Prostate gland (tissue), 2 donors: ENCODE data around the gene SLC35G3. TPM values are rescaled to one million over a fixed set of nuclear protein-coding genes. Genes with fewer than 3 reads are reported as not detected.
"Not testable (repeated sequence)": the region's sequence is repeated elsewhere in the genome, so short reads cannot be mapped to it uniquely, and the experiment has no call there.

ENCODE experiments used
- DNase-seq: peaks from one replicate; pipeline ENCODE4 v3.0.0-alpha.2; 2019; ENCODE audit warnings: low spot score
- H3K27ac ChIP-seq, 2 donors: fragments of 200-600 bp; sonication (generic); 2 replicates each; pipeline ENCODE4 v1.5.1; 2017 to 2019
- H3K27me3 ChIP-seq: fragments of 200-600 bp; sonication (generic); replicated peaks from 2 replicates; pipeline ENCODE4 v1.5.1; 2019; ENCODE audit not compliant: insufficient read depth
- H3K36me3 ChIP-seq, 2 donors: fragments of 200-600 bp; sonication (generic); 1 replicate in 1 of 2; 2 replicates in 1 of 2; pipeline versions ENCODE4 v1.5.1 to v1.8.1; 2017 to 2019
- H3K4me1 ChIP-seq: fragments of 200-600 bp; sonication (generic); replicated peaks from 2 replicates; pipeline ENCODE4 v1.5.1; 2019
- H3K4me3 ChIP-seq, 2 donors: fragments of 200-600 bp; sonication (generic); 2 replicates each; pipeline ENCODE4 v1.5.1; 2017 to 2019
- H3K9me3 ChIP-seq: fragments of 200-600 bp; sonication (generic); 2 replicates; pipeline ENCODE4 v1.5.1; 2017
- CTCF ChIP-seq, 4 experiments: fragments of 200-600 bp in 2 of 4; fragments of 450-650 bp in 2 of 4; sonication (generic) in 2 of 4; IDR thresholded peaks; 1 replicate in 3 of 4; 2 replicates in 1 of 4; pipeline ENCODE4 v1.5.1; 2016 to 2019; ENCODE audit warnings: antibody characterized with exemption in 4 of 4, mild to moderate bottlenecking in 2 of 4, moderate library complexity in 2 of 4
- POLR2A ChIP-seq: fragments of 450-650 bp; IDR thresholded peaks from one replicate; pipeline ENCODE4 v1.6.1; 2016; ENCODE audit warnings: antibody characterized with exemption, mild to moderate bottlenecking
- POLR2AphosphoS5 ChIP-seq: sonication (generic); formaldehyde crosslinking; IDR thresholded peaks from one replicate; pipeline ENCODE4 v1.6.1; 2017; ENCODE audit warnings: antibody characterized with exemption
- WGBS: methylation state at CpG from one replicate; pipeline ENCODE4 v1.1.5; 2018; 5-methylcytosine and 5-hydroxymethylcytosine counted together
- intact Hi-C: fragments of 100-400 bp; cut with DNase I; formaldehyde crosslinking; loops from one replicate; pipeline ENCODE4 v1.14.2; 2022
- total RNA-seq, 2 donors: library from RNA; depleted of rRNA; stranded (reverse); fragments of >200 nt; gene quantifications; one replicate each; pipeline ENCODE4 v1.1.0, GENCODE V29; 2016

Gene SLC35G3
- total RNA-seq, 2 donors from 2014 or later, result 0.34 TPM; not detected in 1

- DNase-seq, result no peak
- no peak overlapping the region for H3K27ac ChIP-seq
- intact Hi-C loops, result no loop called here
- H3K4me3 ChIP-seq, result no peak overlapping the region
- H3K27me3 ChIP-seq, result no peaks in the 10 kb centered on the region
- H3K4me1 ChIP-seq, result peaks cover 9% of the 10 kb centered on the region
- H3K9me3 ChIP-seq, result no peaks in the 10 kb centered on the region
- WGBS, result 98% methylated on average over 8 of the region's 8 CpGs
- no peaks in the 10 kb centered on the region for H3K36me3 ChIP-seq
- no peak for TF ChIP-seq POLR2AphosphoS5
Observed at GRCh38 chr17:35240861-35241260, 46.7 kb upstream of the SLC35G3 start.

- 51% methylated on average over 4 of the region's 4 CpGs for whole genome bisulfite sequencing
- Histone ChIP-seq H3K4me1 (peaks cover 9% of the 10 kb centered on the region), H3K4me3 (no peak overlapping the region), H3K36me3 (no peaks in the 10 kb centered on the region), H3K27me3 (no peaks in the 10 kb centered on the region), H3K9me3 (no peaks in the 10 kb centered on the region), H3K27ac (no peak overlapping the region)
- intact Hi-C loops, result no loop called here
- no peak for DNase-seq
- no peak for TF ChIP-seq POLR2A
- no peak for TF ChIP-seq CTCF (IDR thresholded peaks at IDR 0.05)
- TF ChIP-seq POLR2AphosphoS5, result no peak
Observed at GRCh38 chr17:35239823-35240222, 45.6 kb upstream of the SLC35G3 start.

GRCh38 chr17:35238821-35239220 is 44.6 kb upstream of the SLC35G3 start:
- Histone ChIP-seq H3K9me3 (no peaks in the 10 kb centered on the region), H3K4me3 (no peak overlapping the region), H3K27me3 (no peaks in the 10 kb centered on the region), H3K36me3 (no peaks in the 10 kb centered on the region), H3K4me1 (peaks cover 4% of the 10 kb centered on the region), H3K27ac (no peak overlapping the region)
- no peak for DNase-seq
- intact Hi-C loops, result no loop called here
- TF ChIP-seq POLR2AphosphoS5 (no peak), POLR2A (no peak), CTCF (IDR thresholded peaks at IDR 0.05) (no peak)
- WGBS, result 68% methylated on average over 2 of the region's 2 CpGs

- H3K4me1 ChIP-seq, result peaks cover 2% of the 10 kb centered on the region
- TF ChIP-seq POLR2A, result no peak
- H3K27me3 ChIP-seq, result no peaks in the 10 kb centered on the region
- no peak overlapping the region for H3K4me3 ChIP-seq
- H3K36me3 ChIP-seq, result no peaks in the 10 kb centered on the region
- 88% methylated on average over 5 of the region's 5 CpGs for WGBS
- DNase-seq, result no peak
- no peaks in the 10 kb centered on the region for H3K9me3 ChIP-seq
- H3K27ac ChIP-seq, result no peak overlapping the region
- intact Hi-C loops, result no loop called here
Observed at GRCh38 chr17:35236821-35237220, 42.6 kb upstream of the SLC35G3 start.

GRCh38 chr17:35235917-35236316 is 41.7 kb upstream of the SLC35G3 start:
- no peak for DNase-seq
- TF ChIP-seq POLR2AphosphoS5, result no peak
- TF ChIP-seq CTCF (IDR thresholded peaks at IDR 0.05), result no peak
- TF ChIP-seq POLR2A, result no peak
- H3K27me3 ChIP-seq, result no peaks in the 10 kb centered on the region
- 95% methylated on average over 2 of the region's 2 CpGs for WGBS
- H3K36me3 ChIP-seq, result no peaks in the 10 kb centered on the region
- H3K9me3 ChIP-seq, result no peaks in the 10 kb centered on the region
- H3K4me1 ChIP-seq, result no peaks in the 10 kb centered on the region
- no peak overlapping the region for H3K27ac ChIP-seq
- H3K4me3 ChIP-seq, result no peak overlapping the region
- intact Hi-C loops, result no loop called here

- no peak for DNase-seq
- H3K9me3 ChIP-seq, result no peaks in the 10 kb centered on the region
- no peaks in the 10 kb centered on the region for H3K4me1 ChIP-seq
- WGBS, result 94% methylated on average over 3 of the region's 3 CpGs
- no peaks in the 10 kb centered on the region for H3K36me3 ChIP-seq
- no peak overlapping the region for H3K4me3 ChIP-seq
- no peak for TF ChIP-seq POLR2AphosphoS5
- no peak for TF ChIP-seq POLR2A
- no peak for TF ChIP-seq CTCF (IDR thresholded peaks at IDR 0.05)
- intact Hi-C loops, result no loop called here
- H3K27ac ChIP-seq, result no peak overlapping the region
- no peaks in the 10 kb centered on the region for H3K27me3 ChIP-seq
Observed at GRCh38 chr17:35235289-35235688, 41.1 kb upstream of the SLC35G3 start.

GRCh38 chr17:35234315-35234714 is 40.1 kb upstream of the SLC35G3 start:
- intact Hi-C loops, H3K36me3 ChIP-seq, H3K4me3 ChIP-seq, H3K27ac ChIP-seq, H3K9me3 ChIP-seq, DNase-seq, H3K27me3 ChIP-seq, H3K4me1 ChIP-seq: not testable (repeated sequence)
- 82% methylated on average over 4 of the region's 4 CpGs for WGBS
